ENCODE measurements around the gene PTPRG. TPM values are rescaled to one million over a fixed set of nuclear protein-coding genes. Genes with fewer than 3 reads are reported as not detected.
A peak's percentile ranks its signal among the peaks of the same experiment; 100 is the strongest.

The PTPRG gene
- total and polyA plus RNA-seq, 2 donors (not counting 3 experiments of a cell fraction or from before 2014, with no cell fraction given): 8.9 to 39.1 TPM

GRCh38 chr3:62134061-62134496, 572.7 kb downstream of the PTPRG start:
- no TSS peak for BruUV-seq (replicated peaks)
- peak; percentile 96 for FAIRE-seq
- peak overlapping the region; percentile 81 for H2AFZ ChIP-seq (ENCODE audit: low read depth, low read length)
- TF ChIP-seq CTCF (IDR thresholded peaks at IDR 0.05; ENCODE audit: extremely low read depth in 1 of 2, insufficient read depth in 1 of 2, low read depth in 1 of 2, low read length in 2 of 2) (no peak), MYC (IDR thresholded peaks at IDR 0.05; ENCODE audit: low read depth, low read length) (no peak), EZH2 (IDR thresholded peaks at IDR 0.05; ENCODE audit: borderline replicate concordance, low read depth, low read length, severe bottlenecking) (no peak), MAX (IDR thresholded peaks at IDR 0.05; ENCODE audit: insufficient read depth, insufficient read length) (no peak), POLR2AphosphoS5 (IDR thresholded peaks at IDR 0.05; ENCODE audit: insufficient read depth, low read depth, low read length) (peak; percentile 86), GATA2 (IDR thresholded peaks at IDR 0.05; ENCODE audit: insufficient read depth, insufficient read length, low read depth, low read length) (peak; percentile 53), FOS (IDR thresholded peaks at IDR 0.05; ENCODE audit: borderline replicate concordance, insufficient read depth, low read length) (peak; percentile 35), JUN (IDR thresholded peaks at IDR 0.05; ENCODE audit: borderline replicate concordance, insufficient read depth, insufficient read length, low read depth) (no peak), POLR2A (IDR thresholded peaks at IDR 0.05; ENCODE audit: low read depth, low read length) (peak; percentile 53)
- peak overlapping the region; percentile 11 for H3K9ac ChIP-seq (replicated peaks; ENCODE audit: extremely low read depth, insufficient read depth, low read length)
- peak; percentile 74 for DNase-seq (ENCODE audit: low read depth, low spot score)
- peak overlapping the region; percentile 74 for H3K4me2 ChIP-seq (ENCODE audit: insufficient read depth, low read length)
- dilution Hi-C loops (cut with MboI; ENCODE audit: extremely low pct_ligation_motif_present, low sequenced_read_pairs): no loop called here
- H3K9me3 ChIP-seq (replicated peaks; ENCODE audit: control insufficient read depth, insufficient read depth, low read length): no peaks in the 10 kb centered on the region
- no peaks in the 10 kb centered on the region for H3K9me1 ChIP-seq (replicated peaks; ENCODE audit: control insufficient read depth, extremely low read depth, insufficient read depth, low read length)
- H3K36me3 ChIP-seq (ENCODE audit: control insufficient read depth in 2 of 2, extremely low read depth in 1 of 2, insufficient read depth in 2 of 2, low read length in 2 of 2): no peaks in the 10 kb centered on the region
- no peaks in the 10 kb centered on the region for H3K27me3 ChIP-seq (ENCODE audit: control insufficient read depth in 2 of 2, insufficient read depth in 2 of 2, low read length in 2 of 2)
- no peak overlapping the region for H3K4me3 ChIP-seq (replicated peaks in 1 of 3; ENCODE audit: insufficient read depth in 1 of 3, low read depth in 1 of 3, low read length in 3 of 3)
- ChIA-PET CTCF (interaction anchor here (1.0 to 4.4 kb wide), 11 partner anchors 10 to 570 kb away, joined by 3 to 31 read pairs (median 5); no protein-coding TSS in a partner anchor), POLR2A (interaction anchor here (1.6 kb wide), 1 partner anchor 573 kb away, joined by 4 read pairs; the partner anchor contains the start of gene PTPRG)
- intact Hi-C loops (cut with micrococcal nuclease): loop anchor here (1.0 to 5.0 kb wide), 6 partner anchors 10 to 573 kb away; partner anchors contain the start of gene PTPRG
- peaks cover 11% of the 10 kb centered on the region for H3K4me1 ChIP-seq (ENCODE audit: control insufficient read depth, extremely low read depth, insufficient read depth, low read length)
- H4K20me1 ChIP-seq (replicated peaks; ENCODE audit: control insufficient read depth, extremely low read depth, insufficient read depth, low read length): no peaks in the 10 kb centered on the region
- H3K79me2 ChIP-seq (ENCODE audit: control insufficient read depth, insufficient read depth, low read length): no peaks in the 10 kb centered on the region
- peak overlapping the region; percentile 38 for H3K27ac ChIP-seq (ENCODE audit: insufficient read depth, low read depth, low read length)
